LoVo (cell line): ENCODE results near the gene ADAM30.

Experiments
- DNase-seq: peaks from one replicate; pipeline ENCODE4 v3.0.0-alpha.2; 2016; ENCODE audit warnings: low spot score

The ADAM30 gene

GRCh38 chr1:119896303-119896702 lies at the start of gene ADAM30:
Gene ADAM30, minus strand, starts transcription at chr1:119896515. Its CDS starts 179 bp downstream, at chr1:119896336.
- DNase-seq: no peak

GRCh38 chr1:119943216-119943615 lies 46.9 kb upstream of the ADAM30 start:
- DNase-seq: no peak

- DNase-seq: no peak
Observed at GRCh38 chr1:119941392-119941791, 45.1 kb upstream of the ADAM30 start.

GRCh38 chr1:119940697-119941096 lies 44.4 kb upstream of the ADAM30 start:
- DNase-seq: no peak

GRCh38 chr1:119937198-119937597 lies 40.9 kb upstream of the ADAM30 start:
- no peak for DNase-seq

- DNase-seq: no peak
Observed at GRCh38 chr1:119935915-119936314, 39.6 kb upstream of the ADAM30 start.

GRCh38 chr1:119935373-119935772 lies 39.1 kb upstream of the ADAM30 start:
- no peak for DNase-seq

GRCh38 chr1:119933397-119933796 lies 37.1 kb upstream of the ADAM30 start:
- DNase-seq: no peak

GRCh38 chr1:119929643-119930315 lies 33.5 kb upstream of the ADAM30 start:
- no peak for DNase-seq

- DNase-seq: no peak
Observed at GRCh38 chr1:119926553-119926952, 30.2 kb upstream of the ADAM30 start.

- no peak for DNase-seq
Observed at GRCh38 chr1:119924948-119925898, 28.9 kb upstream of the ADAM30 start.

GRCh38 chr1:119920104-119920968 lies 24.0 kb upstream of the ADAM30 start:
- no peak for DNase-seq

GRCh38 chr1:119919241-119919640 lies 22.9 kb upstream of the ADAM30 start:
- DNase-seq: no peak

GRCh38 chr1:119918301-119918700 lies 22.0 kb upstream of the ADAM30 start:
- DNase-seq: no peak

GRCh38 chr1:119917304-119918055 lies 21.2 kb upstream of the ADAM30 start:
- no peak for DNase-seq

- no peak for DNase-seq
Observed at GRCh38 chr1:119915517-119915916, 19.2 kb upstream of the ADAM30 start.

GRCh38 chr1:119914071-119914470 lies 17.8 kb upstream of the ADAM30 start:
- DNase-seq: no peak

- no peak for DNase-seq
Observed at GRCh38 chr1:119912963-119913362, 16.6 kb upstream of the ADAM30 start.

GRCh38 chr1:119911775-119912174 lies 15.5 kb upstream of the ADAM30 start:
- DNase-seq: no peak

- no peak for DNase-seq
Observed at GRCh38 chr1:119910618-119911017, 14.3 kb upstream of the ADAM30 start.

GRCh38 chr1:119909890-119910596 lies 13.7 kb upstream of the ADAM30 start:
- DNase-seq: no peak
